NCI-H1417 (cell line): ENCODE results near the gene DENND5A.
A peak's percentile ranks its signal among the peaks of the same experiment; 100 is the strongest.
"Not testable (repeated sequence)": the region's sequence is repeated elsewhere in the genome, so short reads cannot be mapped to it uniquely, and the experiment has no call there.

Source experiments
- DNase-seq, 3 experiments: peaks; one replicate each; lab custom pipeline; 2025; lab: John Stamatoyannopoulos, UW

Gene DENND5A

DNA sequence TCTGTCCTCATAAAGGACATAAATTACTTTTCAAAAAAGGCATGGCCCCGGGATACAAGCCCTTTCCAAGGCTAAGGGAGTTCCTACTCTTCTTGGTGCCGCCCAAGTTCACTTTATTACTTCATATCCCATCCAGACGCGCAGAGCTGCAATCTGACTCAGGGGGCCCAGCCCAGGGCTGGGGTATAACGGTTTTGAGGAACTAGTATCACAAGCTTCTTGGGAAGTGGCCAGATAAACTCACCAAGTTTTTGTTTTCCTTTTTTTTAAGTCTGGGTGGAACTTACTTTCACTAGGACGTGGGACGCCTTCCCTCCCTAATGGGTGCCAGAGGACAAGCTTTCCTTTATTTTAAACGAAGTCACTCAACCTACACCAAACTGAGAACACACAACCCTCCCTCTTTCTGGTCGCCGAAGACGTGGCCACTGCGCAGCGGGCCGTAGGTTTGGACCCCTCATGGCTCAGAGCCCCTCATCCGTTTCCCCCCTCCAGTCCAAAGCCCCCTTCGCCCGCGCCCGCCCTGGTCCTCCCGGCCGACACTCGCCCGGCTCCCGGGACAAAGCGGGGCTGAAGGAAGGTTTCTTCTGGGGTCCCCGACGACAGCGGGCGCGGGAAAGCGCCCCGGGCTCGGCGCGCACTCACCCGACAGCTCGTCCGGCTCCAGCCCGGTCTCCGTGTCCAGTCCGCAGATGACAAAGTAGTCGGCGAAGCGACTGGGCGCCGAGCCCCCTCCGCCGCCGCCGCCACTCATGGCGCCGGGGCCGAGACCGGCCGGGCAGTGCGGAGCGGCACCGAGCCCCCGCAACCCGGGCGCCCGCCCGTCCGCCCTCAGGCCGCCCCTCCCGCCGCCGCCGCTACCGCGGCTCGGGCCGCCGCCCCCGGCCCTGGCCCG is 587 bp downstream of the DENND5A start:
- peak; percentile 31 to 56 (median 46) for DNase-seq

- no peak for DNase-seq
Observed at GRCh38 chr11:9263840-9264315, 1.3 kb downstream of the DENND5A start.

DNA sequence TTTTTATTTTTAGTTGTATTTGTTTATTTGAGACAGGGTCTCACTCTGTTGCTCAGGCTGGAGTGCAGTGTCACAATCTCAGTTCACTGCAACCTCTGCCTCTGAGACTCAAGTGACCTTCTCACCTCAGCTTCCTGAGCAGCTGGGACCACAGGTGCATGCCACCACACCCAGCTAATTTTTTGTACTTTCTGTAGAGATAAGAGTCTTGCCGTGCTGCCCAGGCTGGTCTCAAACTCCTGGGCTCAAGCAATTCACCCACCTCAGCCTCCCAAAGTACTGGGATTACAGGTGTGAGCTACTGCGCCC is 4.4 kb downstream of the DENND5A start:
- not testable (repeated sequence) for DNase-seq

DNA sequence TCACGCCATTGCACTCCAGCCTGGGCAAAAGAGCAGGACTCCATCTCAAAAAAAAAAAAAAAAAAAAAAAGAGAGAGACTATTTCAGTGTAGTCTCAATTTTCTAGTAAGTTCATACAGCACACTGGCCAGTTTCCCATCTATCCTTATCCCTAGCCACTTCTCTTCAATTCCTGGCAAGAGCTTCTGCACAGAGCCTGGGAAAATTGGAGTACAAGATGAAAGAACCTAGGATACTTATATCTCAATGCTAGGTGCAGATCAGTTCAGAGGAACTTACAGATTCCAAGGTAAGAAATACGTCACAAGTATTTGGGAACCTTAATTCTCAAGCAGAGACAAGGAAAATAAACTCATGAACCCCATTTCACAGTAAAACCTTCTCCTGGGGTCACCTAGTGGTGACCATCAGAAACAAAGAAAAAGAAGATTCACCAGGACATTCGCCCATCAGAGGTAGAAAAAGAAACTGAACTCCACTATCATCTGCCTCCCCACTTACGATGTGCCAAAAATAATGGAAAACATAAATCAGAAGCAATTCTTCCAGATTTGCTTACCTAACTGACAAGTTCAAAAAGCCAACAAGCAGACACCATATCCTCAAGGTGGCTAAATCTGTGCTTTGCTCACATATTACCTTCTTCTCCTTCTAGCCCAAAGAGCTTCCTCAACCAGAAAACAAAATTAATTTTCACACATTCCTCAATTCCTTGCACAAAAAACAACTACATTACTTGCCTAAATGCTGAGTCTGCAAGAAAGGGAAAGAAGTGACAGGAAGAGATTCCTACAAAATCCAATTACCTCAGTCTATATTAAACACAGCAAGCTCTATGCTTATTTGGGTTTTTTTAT is 4.9 kb downstream of the DENND5A start:
- DNase-seq = no peak

- DNase-seq = not testable (repeated sequence)
Observed at GRCh38 chr11:9258279-9258678, 6.9 kb downstream of the DENND5A start.

- no peak for DNase-seq
Observed at GRCh38 chr11:9254416-9254815, 10.7 kb downstream of the DENND5A start.

- DNase-seq = no peak
Observed at GRCh38 chr11:9253086-9253485, 12.1 kb downstream of the DENND5A start.

DNA sequence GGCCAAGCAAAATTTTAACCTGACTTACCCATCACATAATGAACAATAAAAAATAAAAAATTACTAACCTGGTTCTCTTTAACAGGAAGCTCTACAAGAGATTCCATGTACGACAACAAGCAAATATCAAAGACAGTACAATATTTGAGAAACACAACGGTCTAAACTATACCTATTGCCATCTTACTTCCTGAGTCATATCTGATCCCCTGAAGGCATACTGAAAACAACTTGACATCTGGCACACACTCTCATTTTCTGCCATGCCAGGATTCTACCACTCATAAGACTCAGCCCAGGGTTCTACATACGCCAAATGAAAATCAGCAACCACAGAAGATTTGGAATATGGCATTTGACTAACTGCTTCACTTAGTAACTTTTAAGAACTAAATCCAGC is 13.8 kb downstream of the DENND5A start:
- DNase-seq = no peak

- DNase-seq = no peak
Observed at GRCh38 chr11:9250139-9250582, 15.0 kb downstream of the DENND5A start.

DNA sequence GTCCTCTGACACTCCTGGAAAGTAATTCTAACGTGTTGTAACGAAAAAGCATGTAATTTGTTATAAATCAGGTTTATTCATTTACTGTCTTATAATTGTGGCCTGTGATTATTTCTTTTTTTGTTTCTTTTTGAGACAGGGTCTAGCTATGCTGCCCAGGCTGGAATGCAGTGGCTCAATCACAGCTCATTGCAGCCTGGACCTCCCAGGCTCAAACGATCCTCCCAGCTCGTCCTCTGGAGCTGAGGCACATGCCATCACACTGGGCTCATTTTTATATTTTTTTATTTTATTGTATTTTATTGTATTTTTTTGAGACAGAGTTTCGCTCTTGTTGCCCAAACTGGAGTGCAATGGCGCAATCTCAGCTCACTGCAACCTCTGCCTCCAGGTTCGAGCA is 15.9 kb downstream of the DENND5A start:
- no peak for DNase-seq

DNA sequence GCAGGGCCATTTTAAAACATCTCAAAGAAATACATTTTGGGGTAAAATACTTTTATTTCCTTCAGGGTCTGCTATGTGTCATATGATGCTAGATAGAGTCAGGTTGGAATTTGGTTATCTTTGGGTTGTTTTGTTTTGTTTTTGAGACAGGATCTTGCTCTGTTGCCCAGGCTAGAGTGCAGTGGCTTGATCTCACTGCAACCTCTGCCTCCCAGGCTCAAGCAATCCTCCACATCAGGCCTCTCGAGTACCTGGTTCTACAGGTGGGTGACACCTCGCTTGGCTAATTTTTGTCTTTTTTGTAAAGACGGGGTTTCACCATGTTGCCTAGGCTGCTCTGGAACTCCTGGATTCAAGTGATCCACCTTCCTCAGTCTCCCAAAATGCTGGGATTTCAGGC is 17.3 kb downstream of the DENND5A start:
- DNase-seq = no peak

DNA sequence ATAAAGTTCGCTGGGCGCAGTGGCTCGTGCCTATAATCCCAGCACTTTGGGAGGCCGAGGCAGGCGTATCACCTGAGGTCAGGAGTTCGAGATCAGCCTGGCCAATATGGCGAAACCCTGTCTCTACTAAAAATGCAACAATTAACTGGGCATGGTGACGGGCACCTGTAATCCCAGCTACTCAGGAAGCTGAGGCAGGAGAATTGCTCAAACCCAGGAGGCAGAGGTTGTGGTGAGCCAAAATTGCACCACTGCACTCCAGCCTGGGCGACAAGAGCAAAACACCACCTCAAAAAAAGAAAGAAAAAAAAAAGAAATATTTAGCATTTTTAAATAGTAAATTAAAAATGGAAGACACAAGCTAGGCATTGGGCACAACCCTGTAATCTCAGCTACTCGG is 28.9 kb downstream of the DENND5A start:
- not testable (repeated sequence) for DNase-seq

- DNase-seq = no peak
Observed at GRCh38 chr11:9232482-9232881, 32.7 kb downstream of the DENND5A start.

GRCh38 chr11:9231848-9232177 is 33.3 kb downstream of the DENND5A start:
- DNase-seq = no peak

DNA sequence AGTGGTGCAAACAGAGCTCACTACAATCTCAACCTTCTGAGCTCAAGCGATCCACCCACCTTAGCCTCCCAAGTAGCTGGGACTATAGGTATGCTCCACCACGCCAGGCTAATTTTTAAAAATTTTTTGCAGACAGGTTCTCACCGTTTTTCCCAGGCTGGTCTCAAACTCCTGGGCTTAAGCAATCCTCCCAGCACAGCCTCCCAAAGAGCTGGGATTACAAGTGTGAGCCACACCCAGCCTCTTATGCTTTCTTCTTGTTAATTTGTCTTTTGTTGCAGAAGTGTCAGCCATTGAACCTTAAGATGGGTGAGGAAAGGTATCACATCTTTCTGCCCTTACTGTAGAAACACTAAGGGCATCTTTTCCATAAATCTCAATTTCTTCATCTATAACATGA is 34.9 kb downstream of the DENND5A start:
- DNase-seq = no peak

GRCh38 chr11:9228091-9228490 is 37.1 kb downstream of the DENND5A start:
- DNase-seq = peak in 1 of 3 experiments; percentile 29

- DNase-seq = no peak
Observed at GRCh38 chr11:9225748-9226298, 39.3 kb downstream of the DENND5A start.

GRCh38 chr11:9222654-9223053 is 42.5 kb downstream of the DENND5A start:
- DNase-seq = no peak

- DNase-seq = not testable (repeated sequence)
Observed at GRCh38 chr11:9220853-9221252, 44.3 kb downstream of the DENND5A start.

DNA sequence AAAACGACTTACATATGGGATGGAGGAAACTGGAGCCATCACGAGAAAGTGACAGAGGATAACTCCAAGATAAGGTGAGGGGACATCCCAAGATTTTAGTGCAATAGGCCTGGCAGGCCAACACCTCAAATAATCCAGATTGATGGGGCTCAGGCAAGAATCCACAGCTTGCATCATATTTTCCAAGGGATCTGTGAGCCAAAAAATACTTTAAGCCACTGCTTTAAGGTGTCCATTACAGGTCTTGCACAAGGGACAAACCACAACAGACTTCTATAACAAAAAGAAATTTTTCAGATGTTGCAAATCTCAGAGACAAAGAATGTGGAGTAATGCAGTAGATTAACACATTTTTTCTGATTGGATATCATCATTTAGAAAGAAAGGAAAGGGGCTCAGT is 45.6 kb downstream of the DENND5A start:
- no peak for DNase-seq

DNA sequence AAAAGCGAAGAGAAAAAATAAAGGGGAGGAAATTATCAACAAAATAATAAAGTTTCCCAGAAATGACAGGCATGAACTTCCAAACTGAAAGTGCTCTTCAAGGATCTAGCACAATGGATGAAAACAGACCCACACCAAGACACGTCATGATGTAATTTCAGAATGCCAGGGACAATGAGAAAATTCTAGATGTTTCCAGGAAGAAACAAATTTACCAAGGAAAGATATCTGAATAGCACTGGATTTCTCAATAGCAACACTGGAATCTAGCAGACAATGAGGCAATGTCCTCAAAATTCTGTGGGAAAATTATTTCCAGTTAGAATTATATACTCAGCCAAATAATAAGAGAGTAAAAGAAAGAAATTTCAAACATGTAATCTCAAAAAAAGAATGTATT is 46.0 kb downstream of the DENND5A start:
- DNase-seq = no peak

- DNase-seq = no peak
Observed at GRCh38 chr11:9214765-9215164, 50.4 kb downstream of the DENND5A start.

DNA sequence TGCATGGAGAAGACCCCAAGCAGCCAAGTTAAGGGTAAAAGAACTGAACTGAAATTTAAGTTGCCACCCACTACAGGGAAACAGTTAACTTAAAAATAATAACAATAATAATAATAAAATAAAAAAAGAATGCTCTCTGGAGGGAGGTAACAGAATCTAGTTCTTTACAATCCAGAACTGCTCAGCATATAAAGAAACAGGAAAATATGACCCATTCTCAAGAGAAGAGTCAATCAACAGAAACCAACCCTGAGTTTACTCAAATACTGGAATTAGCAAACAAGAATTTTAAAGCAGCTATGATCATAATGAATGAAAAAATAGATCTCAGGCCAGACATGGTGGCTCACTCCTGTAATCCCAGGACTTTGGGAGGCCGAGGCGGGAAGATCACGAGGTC is 53.8 kb downstream of the DENND5A start:
- no peak for DNase-seq
